Measurements from ENCODE around the gene IFT172. TPM values are rescaled to one million over a fixed set of nuclear protein-coding genes. Genes with fewer than 3 reads are reported as not detected.

The IFT172 gene
- total RNA-seq, 2 donors from 2014 or later = 32.6 to 42.8 TPM

DNA sequence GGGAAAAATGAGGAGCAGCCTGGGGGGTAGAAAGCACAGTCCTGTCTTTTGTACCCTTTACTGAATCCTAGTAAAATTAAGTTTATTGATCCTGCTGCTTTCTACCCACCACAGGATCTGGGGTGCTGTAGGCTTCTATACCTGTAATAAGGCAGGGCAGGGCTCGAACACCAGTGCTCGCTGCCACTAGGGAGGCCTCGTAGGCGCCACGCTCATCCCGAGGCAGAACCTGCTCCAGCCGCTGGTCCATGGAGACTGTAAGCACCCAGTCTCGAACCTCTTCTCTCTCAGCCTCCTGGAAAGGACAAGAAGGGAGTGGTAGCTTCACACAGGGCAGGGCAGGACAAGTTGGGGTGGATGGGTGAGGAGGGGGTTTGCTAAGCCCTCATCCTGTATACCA is 44.4 kb downstream of the IFT172 start:
- H3K9me3 ChIP-seq = no peaks in the 10 kb centered on the region
- TF ChIP-seq, protein P1, sequence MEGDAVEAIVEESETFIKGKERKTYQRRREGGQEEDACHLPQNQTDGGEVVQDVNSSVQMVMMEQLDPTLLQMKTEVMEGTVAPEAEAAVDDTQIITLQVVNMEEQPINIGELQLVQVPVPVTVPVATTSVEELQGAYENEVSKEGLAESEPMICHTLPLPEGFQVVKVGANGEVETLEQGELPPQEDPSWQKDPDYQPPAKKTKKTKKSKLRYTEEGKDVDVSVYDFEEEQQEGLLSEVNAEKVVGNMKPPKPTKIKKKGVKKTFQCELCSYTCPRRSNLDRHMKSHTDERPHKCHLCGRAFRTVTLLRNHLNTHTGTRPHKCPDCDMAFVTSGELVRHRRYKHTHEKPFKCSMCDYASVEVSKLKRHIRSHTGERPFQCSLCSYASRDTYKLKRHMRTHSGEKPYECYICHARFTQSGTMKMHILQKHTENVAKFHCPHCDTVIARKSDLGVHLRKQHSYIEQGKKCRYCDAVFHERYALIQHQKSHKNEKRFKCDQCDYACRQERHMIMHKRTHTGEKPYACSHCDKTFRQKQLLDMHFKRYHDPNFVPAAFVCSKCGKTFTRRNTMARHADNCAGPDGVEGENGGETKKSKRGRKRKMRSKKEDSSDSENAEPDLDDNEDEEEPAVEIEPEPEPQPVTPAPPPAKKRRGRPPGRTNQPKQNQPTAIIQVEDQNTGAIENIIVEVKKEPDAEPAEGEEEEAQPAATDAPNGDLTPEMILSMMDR (IDR thresholded peaks at IDR 0.05) = no peak
- TF ChIP-seq POLR2A (IDR thresholded peaks at IDR 0.05) (no peak), POLR2AphosphoS5 (IDR thresholded peaks at IDR 0.05) (no peak)
- DNase-seq (ENCODE audit: low spot score) = no peak

DNA sequence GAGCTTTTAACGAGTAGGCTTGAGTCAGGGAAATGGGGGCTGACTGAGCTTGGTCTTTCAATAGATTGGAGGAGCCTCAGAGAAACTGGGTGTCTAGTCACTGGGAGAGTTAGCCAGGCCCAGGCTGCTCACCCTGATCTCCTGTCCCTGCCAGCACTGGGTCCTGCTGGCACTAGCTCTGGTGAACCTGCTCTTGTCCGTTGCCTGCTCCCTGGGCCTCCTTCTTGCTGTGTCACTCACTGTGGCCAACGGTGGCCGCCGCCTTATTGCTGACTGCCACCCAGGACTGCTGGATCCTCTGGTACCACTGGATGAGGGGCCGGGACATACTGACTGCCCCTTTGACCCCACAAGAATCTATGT is 46.6 kb downstream of the IFT172 start:
- Histone ChIP-seq H3K9me3 (no peaks in the 10 kb centered on the region), H3K27ac (peak overlapping the region; percentile 83 to 85), H3K4me3 (peak overlapping the region; percentile 42 to 54), H3K36me3 (peaks cover 10 to 24% of the 10 kb centered on the region in 2 donors), H3K27me3 (replicated peaks; ENCODE audit: insufficient read depth) (no peaks in the 10 kb centered on the region), H3K4me1 (replicated peaks) (peaks cover 3% of the 10 kb centered on the region)
- intact Hi-C loops (cut with DNase I) = no loop called here
- WGBS = 64% methylated on average over 6 of the region's 6 CpGs
- no peak for DNase-seq (ENCODE audit: low spot score)
- TF ChIP-seq, protein P1 (IDR thresholded peaks at IDR 0.05) = no peak
- TF ChIP-seq POLR2A (IDR thresholded peaks at IDR 0.05) (no peak), POLR2AphosphoS5 (IDR thresholded peaks at IDR 0.05) (no peak)

More for the DNA sequence above, 44.4 kb downstream of the IFT172 start:
- peaks cover 10 to 14% of the 10 kb centered on the region in 2 donors for H3K36me3 ChIP-seq
- WGBS = 97% methylated on average over 8 of the region's 8 CpGs
- no peak overlapping the region for H3K4me3 ChIP-seq
- H3K4me1 ChIP-seq (replicated peaks) = peaks cover 3% of the 10 kb centered on the region
- H3K27ac ChIP-seq = peak overlapping the region; percentile 74 to 81
- intact Hi-C loops (cut with DNase I) = no loop called here
- H3K27me3 ChIP-seq (replicated peaks; ENCODE audit: insufficient read depth) = no peaks in the 10 kb centered on the region

DNA sequence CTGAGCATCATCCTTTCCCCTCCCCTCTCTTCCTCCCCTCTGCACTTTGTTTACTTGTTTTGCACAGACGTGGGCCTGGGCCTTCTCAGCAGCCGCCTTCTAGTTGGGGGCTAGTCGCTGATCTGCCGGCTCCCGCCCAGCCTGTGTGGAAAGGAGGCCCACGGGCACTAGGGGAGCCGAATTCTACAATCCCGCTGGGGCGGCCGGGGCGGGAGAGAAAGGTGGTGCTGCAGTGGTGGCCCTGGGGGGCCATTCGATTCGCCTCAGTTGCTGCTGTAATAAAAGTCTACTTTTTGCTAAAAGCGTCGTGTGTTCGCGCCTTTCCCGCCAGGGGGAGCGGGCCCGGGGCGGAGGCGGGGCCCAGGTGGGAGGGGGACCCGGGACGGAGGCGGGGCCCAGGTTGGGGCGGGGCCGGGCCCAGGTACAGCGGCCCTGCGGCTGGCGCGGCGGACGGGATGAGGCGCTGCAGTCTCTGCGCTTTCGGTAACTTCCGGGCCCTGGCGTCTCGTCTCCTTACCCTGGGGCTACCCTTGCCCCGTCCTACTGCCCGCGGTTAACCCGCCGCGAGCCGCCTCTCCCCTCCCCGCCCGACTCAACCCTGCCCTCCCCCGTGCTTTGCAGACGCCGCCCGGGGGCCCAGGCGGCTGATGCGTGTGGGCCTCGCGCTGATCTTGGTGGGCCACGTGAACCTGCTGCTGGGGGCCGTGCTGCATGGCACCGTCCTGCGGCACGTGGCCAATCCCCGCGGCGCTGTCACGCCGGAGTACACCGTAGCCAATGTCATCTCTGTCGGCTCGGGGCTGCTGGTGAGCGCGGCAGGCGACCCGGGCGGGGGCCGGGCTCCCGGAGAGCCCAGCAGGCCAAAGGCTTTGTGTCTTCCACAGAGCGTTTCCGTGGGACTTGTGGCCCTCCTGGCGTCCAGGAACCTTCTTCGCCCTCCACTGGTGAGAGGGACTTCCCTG is 47.3 kb downstream of the IFT172 start, which contains the start of gene KRTCAP3:
Gene KRTCAP3 (plus strand): TSS at position 424 of the 962 bp plus-strand sequence. CDS start 32 bp downstream, at position 456.
- intact Hi-C loops (cut with DNase I) = no loop called here
- peaks cover 3% of the 10 kb centered on the region for H3K4me1 ChIP-seq (replicated peaks)
- peak within 1 kb of the TSS; percentile 42 to 54 for H3K4me3 ChIP-seq
- peaks cover 11 to 28% of the 10 kb centered on the region in 2 donors for H3K36me3 ChIP-seq
- TF ChIP-seq POLR2AphosphoS5 (IDR thresholded peaks at IDR 0.05) = peak; percentile 12
- TF ChIP-seq, protein P1 (IDR thresholded peaks at IDR 0.05) = peak; percentile 12 to 56 (median 50)
- peak; percentile 59 for TF ChIP-seq POLR2A (IDR thresholded peaks at IDR 0.05)
- DNase-seq (ENCODE audit: low spot score) = peak; percentile 81
- WGBS = 22% methylated on average over 79 of the region's 80 CpGs
- no peaks in the 10 kb centered on the region for H3K9me3 ChIP-seq
- no peaks in the 10 kb centered on the region for H3K27me3 ChIP-seq (replicated peaks; ENCODE audit: insufficient read depth)
- H3K27ac ChIP-seq = peak within 1 kb of the TSS; percentile 83 to 85

DNA sequence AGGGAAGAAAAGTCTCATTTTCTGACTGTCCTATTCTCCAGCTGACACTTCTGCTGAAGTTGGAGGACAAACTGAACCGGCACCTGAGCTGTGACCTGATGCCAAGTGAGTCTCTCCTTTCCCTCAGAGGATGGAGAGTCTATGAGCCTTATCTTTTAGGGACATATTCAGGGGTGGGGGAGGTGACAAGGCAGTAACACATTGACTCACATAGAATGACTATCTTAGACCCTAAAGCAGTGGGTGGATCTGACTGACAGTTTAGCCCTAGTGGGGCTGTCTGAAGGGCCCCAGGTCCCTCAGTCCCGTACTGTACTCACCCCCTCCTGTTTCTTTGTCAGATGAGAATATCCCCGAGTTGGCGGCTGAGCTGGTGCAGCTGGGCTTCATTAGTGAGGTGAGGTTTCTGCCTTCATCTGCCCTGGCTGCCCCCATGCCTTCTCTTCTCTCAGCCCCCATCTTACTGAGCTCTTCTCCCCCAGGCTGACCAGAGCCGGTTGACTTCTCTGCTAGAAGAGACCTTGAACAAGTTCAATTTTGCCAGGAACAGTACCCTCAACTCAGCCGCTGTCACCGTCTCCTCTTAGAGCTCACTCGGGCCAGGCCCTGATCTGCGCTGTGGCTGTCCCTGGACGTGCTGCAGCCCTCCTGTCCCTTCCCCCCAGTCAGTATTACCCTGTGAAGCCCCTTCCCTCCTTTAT is 48.2 kb downstream of the IFT172 start:
- intact Hi-C loops (cut with DNase I) = no loop called here
- Histone ChIP-seq H3K9me3 (no peaks in the 10 kb centered on the region), H3K27me3 (replicated peaks; ENCODE audit: insufficient read depth) (no peaks in the 10 kb centered on the region), H3K27ac (peak overlapping the region in 1 of 2 donors; percentile 83), H3K36me3 (peaks cover 15 to 33% of the 10 kb centered on the region in 2 donors), H3K4me3 (no peak overlapping the region), H3K4me1 (replicated peaks) (peaks cover 3% of the 10 kb centered on the region)
- 80% methylated on average over 10 of the region's 10 CpGs for WGBS
- DNase-seq (ENCODE audit: low spot score) = no peak
- TF ChIP-seq, protein P1 (IDR thresholded peaks at IDR 0.05) = no peak
- TF ChIP-seq POLR2A (IDR thresholded peaks at IDR 0.05) (no peak), POLR2AphosphoS5 (IDR thresholded peaks at IDR 0.05) (no peak)
